Psoas muscle (tissue), 8 donors: ENCODE measurements around the gene SON. TPM values are rescaled to one million over a fixed set of nuclear protein-coding genes. Genes with fewer than 3 reads are reported as not detected.
"Not testable (repeated sequence)": the region's sequence is repeated elsewhere in the genome, so short reads cannot be mapped to it uniquely, and the experiment has no call there.

Experiments
- ATAC-seq, 4 donors: fragments of 200-7000 bp; cut with Tn5 transposase; one replicate each; pipeline ENCODE4 v1.9.1; 2020; ENCODE audit warnings: moderate library complexity in 3 of 4, mild to moderate bottlenecking in 2 of 4
- DNase-seq, 2 donors: peaks; one replicate each; pipeline ENCODE4 v3.0.0-alpha.2; 2020
- H3K27ac ChIP-seq: fragments of 200-600 bp; one replicate; pipeline ENCODE4 v1.8.0; 2022
- H3K27me3 ChIP-seq, 3 donors: fragments of 200-600 bp in 1 of 3; one replicate each; pipeline versions ENCODE4 v1.6.1 to v1.8.0; 2013 to 2022; ENCODE audit warnings: low read length in 2 of 3, mild to moderate bottlenecking in 2 of 3, moderate library complexity in 1 of 3; ENCODE audit not compliant: insufficient read depth in 3 of 3
- H3K36me3 ChIP-seq, 2 donors: fragments of 200-600 bp in 1 of 2; one replicate each; pipeline versions ENCODE4 v1.6.1 to v1.8.0; 2013 to 2022; ENCODE audit warnings: low read depth in 1 of 2, mild to moderate bottlenecking in 1 of 2, moderate library complexity in 1 of 2; ENCODE audit not compliant: insufficient read depth in 1 of 2
- H3K4me1 ChIP-seq: fragments of 200-600 bp; one replicate; pipeline ENCODE4 v1.8.0; 2022
- H3K4me3 ChIP-seq: fragments of 200-600 bp; one replicate; pipeline ENCODE4 v1.8.0; 2022; ENCODE audit warnings: mild to moderate bottlenecking
- H3K9me3 ChIP-seq: fragments of 200-600 bp; one replicate; pipeline ENCODE4 v1.8.0; 2022
- CTCF ChIP-seq: fragments of 200-600 bp; IDR thresholded peaks from one replicate; pipeline ENCODE4 v1.8.0; 2022; ENCODE audit warnings: antibody characterized with exemption
- WGBS, 3 donors: extraction: QIAGEN DNeasy Blood & Tissue Kit; methylation state at CpG; one replicate each; pipeline versions ENCODE4 v1.1.6 to v1.1.7; 2013; 5-methylcytosine and 5-hydroxymethylcytosine counted together
- intact Hi-C, 2 donors: fragments of 100-400 bp; cut with DNase I; formaldehyde crosslinking; loops; one replicate each; pipeline versions ENCODE4 v1.11.0 to v1.14.2; 2022
- polyA plus RNA-seq, 3 donors: library from polyadenylated mRNA; stranded (reverse); fragments of 200-250 nt; gene quantifications; one replicate each; pipeline ENCODE4 v1.2.3, GENCODE V29; 2013
- total RNA-seq, 4 donors: library from RNA; stranded (reverse); fragmentation: NEBNext Ultra II Directional in 2 of 4; extraction: Animal tissue kit (Norgen Biotek cat#: 25700) in 2 of 4; gene quantifications; one replicate each; pipeline versions ENCODE4 v1.2.1 to v1.2.4, GENCODE V29; 2021 to 2023
- donor health status: healthy with polysubstance abuse.
- donor health status: DM: no; HTN: no; CAD: no; lungs with moderate emphysema.
- donor health status: Bipolar disorder and iron deficiency.
- donor health status: healthy.
- donor health status: DM: yes; HTN: yes; CAD: no.
- donor health status: DM: no; HTN: no; CAD: no.
- donor health status: DM: no; HTN: no; CAD: no.
- donor health status: DM: yes; HTN: yes; CAD: no.

Gene SON
- total and polyA plus RNA-seq, 7 donors, result 50.1 to 179 (median 126) TPM

- 50 to 61% (median 50%) methylated on average over 7 of the region's 7 CpGs for WGBS, 3 donors
- Histone ChIP-seq H3K27ac (no peak overlapping the region), H3K36me3 (no peaks in the 10 kb centered on the region), H3K4me3 (no peak overlapping the region), H3K9me3 (no peaks in the 10 kb centered on the region), H3K4me1 (no peaks in the 10 kb centered on the region), H3K27me3 (no peaks in the 10 kb centered on the region)
- ATAC-seq, result no peak
- intact Hi-C loops, result no loop called here
- DNase-seq, result no peak
- TF ChIP-seq CTCF, result no peak
Measured at GRCh38 chr21:33496345-33496744, 46.5 kb upstream of the SON start.

- H3K36me3 ChIP-seq, result peaks cover 4 to 73% of the 10 kb centered on the region in 2 donors
Measured at GRCh38 chr21:33505833-33506232, 37.0 kb upstream of the SON start.

GRCh38 chr21:33507003-33507402 is 35.8 kb upstream of the SON start:
- intact Hi-C loops, ATAC-seq, H3K27ac ChIP-seq, DNase-seq, H3K4me3 ChIP-seq, H3K4me1 ChIP-seq, H3K9me3 ChIP-seq, H3K27me3 ChIP-seq: not testable (repeated sequence)
- 93 to 100% (median 97%) methylated on average over 1 of the region's 1 CpG for WGBS, 3 donors
- H3K36me3 ChIP-seq, result peaks cover 4 to 82% of the 10 kb centered on the region in 2 donors

More at GRCh38 chr21:33505833-33506232, 37.0 kb upstream of the SON start:
- H3K27me3 ChIP-seq, result no peaks in the 10 kb centered on the region
- no peak for DNase-seq
- no peaks in the 10 kb centered on the region for H3K4me1 ChIP-seq
- intact Hi-C loops, result no loop called here
- ATAC-seq, result no peak
- 97 to 98% (median 97%) methylated on average over 8 of the region's 8 CpGs for WGBS, 3 donors
- H3K4me3 ChIP-seq, result no peak overlapping the region
- H3K27ac ChIP-seq, result no peak overlapping the region
- no peaks in the 10 kb centered on the region for H3K9me3 ChIP-seq
- no peak for TF ChIP-seq CTCF

- peaks cover 4 to 88% of the 10 kb centered on the region in 2 donors for H3K36me3 ChIP-seq
- TF ChIP-seq CTCF, result no peak
- ATAC-seq (no peak), DNase-seq (no peak)
- 95 to 96% (median 96%) methylated on average over 8 of the region's 8 CpGs for WGBS, 3 donors
- no peaks in the 10 kb centered on the region for H3K4me1 ChIP-seq
- H3K27ac ChIP-seq, result no peak overlapping the region
- no peaks in the 10 kb centered on the region for H3K27me3 ChIP-seq
- intact Hi-C loops, result loop anchor here in 1 of 2 donors (10.0 kb wide), 1 partner anchor 54 kb away; no protein-coding TSS in a partner anchor
- H3K4me3 ChIP-seq, result no peak overlapping the region
- H3K9me3 ChIP-seq, result no peaks in the 10 kb centered on the region
Measured at GRCh38 chr21:33510826-33511225, 32.0 kb upstream of the SON start.

GRCh38 chr21:33511639-33512038 is 31.2 kb upstream of the SON start:
- DNase-seq (no peak), ATAC-seq (no peak)
- Histone ChIP-seq H3K27ac (no peak overlapping the region), H3K27me3 (no peaks in the 10 kb centered on the region), H3K9me3 (no peaks in the 10 kb centered on the region), H3K36me3 (peaks cover 4 to 95% of the 10 kb centered on the region in 2 donors), H3K4me3 (no peak overlapping the region), H3K4me1 (no peaks in the 10 kb centered on the region)
- TF ChIP-seq CTCF, result no peak
- 95 to 96% (median 96%) methylated on average over 4 of the region's 4 CpGs for WGBS, 3 donors
- intact Hi-C loops, result loop anchor here in 1 of 2 donors (10.0 kb wide), 1 partner anchor 53 kb away; no protein-coding TSS in a partner anchor
